HK-2 (cell line): ENCODE measurements around the gene CCDC13.
A peak's percentile ranks its signal among the peaks of the same experiment; 100 is the strongest.

Source experiments
- DNase-seq: peaks from one replicate; pipeline ENCODE4 v3.0.0-alpha.2; 2018; ENCODE audit not compliant: unreplicated experiment

Gene CCDC13

GRCh38 chr3:42800251-42800650 is 27.2 kb upstream of the CCDC13 start:
- no peak for DNase-seq

- DNase-seq: no peak
Measured at GRCh38 chr3:42799376-42799775, 26.3 kb upstream of the CCDC13 start.

DNA sequence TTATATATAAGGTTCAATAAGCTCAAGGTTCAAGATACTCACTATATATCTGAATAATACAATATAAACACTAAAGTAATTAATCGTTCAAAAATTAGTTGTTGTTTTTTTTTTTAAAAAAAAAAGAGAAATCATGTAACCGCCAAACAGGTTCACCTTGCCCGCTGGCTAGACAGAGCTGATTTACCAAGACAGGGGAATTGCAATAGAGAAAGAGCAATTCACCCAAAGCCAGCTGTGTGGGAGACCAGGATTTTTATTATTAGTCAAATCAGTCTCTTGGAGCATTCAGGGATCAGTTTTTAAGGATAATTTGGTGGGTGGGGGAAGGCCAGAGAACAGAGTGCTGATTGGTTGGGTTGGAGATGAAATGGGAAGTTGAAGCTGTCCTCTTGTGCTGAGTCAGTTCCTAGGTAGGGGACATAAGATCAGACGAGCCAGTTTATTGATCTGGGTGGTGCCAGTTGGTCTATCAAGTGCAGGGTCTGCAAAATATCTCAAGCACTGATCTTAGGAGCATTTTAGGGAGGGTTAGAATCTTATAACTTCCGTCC is 23.4 kb upstream of the CCDC13 start:
- DNase-seq: no peak

DNA sequence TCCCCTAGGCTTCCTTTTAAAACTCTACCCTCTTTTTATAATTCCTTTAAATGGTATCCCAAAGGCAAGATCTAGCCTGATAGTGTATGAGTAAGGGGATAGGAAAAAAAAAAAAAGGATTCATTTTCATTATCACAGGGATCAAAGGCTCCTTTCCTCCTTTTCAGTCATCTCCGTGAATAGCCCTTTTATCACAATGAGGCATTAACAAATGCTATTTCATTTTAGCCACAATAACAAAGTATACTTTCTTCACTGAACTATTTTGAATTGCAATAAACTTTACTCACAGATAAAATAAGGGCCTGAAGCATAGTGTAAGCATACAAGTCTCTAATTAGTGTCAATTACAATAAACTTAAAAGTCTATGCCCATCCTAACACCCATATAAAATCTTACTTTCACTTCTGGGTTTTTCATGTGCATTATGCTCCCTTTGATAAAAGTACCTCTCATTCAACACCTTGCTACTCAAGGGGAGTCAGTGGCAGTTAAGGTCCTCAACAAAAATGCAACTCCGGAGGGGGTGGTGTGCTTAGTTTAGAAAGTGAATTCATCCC is 22.6 kb upstream of the CCDC13 start:
- no peak for DNase-seq

DNA sequence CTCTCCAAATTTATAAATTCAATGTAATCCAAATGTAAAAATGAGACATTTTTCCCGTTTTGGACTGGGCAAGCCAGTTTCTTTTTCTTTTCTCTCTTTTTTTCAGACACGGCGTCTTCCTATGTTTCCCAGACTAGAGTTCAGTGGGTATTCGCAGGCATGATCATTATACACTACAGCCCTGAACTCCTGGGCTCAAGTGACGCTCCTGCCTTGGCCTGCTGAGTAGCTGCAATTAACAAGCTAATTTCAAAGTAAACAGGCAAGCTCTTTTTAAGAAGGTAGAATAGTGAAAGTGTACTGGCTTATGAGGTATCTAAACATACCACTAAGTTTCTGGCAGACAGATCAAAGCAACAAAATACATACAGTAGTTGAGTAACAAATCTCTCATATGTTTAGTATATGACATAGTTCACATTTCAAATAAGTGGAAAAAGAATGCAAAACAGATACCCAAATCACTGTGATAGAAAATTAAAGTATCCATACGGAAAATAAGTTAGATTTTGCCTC is 17.7 kb upstream of the CCDC13 start:
- DNase-seq: no peak

GRCh38 chr3:42786631-42787030 is 13.6 kb upstream of the CCDC13 start:
- DNase-seq: no peak

DNA sequence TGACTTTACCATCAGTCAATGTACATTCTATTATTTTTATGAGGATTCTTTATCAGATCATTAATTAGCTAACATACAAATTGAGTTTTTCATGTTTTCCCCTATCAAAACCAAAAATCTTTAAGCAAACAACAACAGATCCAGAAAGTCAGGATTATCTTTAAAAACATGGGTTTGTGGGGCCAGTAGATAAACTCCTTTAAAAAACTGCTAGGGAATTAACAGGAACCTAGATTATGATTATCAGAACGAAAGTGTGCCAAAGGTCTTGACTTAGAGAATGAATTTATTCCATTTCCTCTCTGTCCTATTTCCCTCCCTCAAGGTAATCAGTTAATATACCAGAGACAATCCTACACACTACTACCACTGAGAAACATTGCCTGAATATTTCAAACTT is 13.2 kb upstream of the CCDC13 start:
- DNase-seq: no peak

- peak; percentile 2 for DNase-seq
Measured at GRCh38 chr3:42780892-42781700, 8.0 kb upstream of the CCDC13 start.

DNA sequence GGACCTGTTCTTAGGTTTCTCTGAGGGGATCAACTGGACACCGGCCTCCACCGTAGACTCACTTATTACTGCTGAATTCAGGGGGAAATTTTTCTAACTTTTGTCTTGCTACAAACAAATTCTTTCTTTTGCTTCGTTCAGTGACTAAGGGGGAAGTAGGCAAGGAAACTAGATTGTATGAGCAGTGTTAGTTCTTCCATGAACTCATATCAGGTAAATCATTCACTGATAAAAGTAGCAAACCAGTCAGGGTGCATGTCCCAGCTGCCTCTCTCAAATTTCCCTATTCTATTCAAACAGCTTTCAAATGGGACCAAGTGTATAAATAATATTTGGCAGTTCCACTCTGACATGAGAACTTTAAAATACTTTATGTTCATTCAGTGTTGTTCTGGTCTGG is 7.3 kb upstream of the CCDC13 start:
- DNase-seq: no peak

- DNase-seq: no peak
Measured at GRCh38 chr3:42778644-42779043, 5.6 kb upstream of the CCDC13 start.

GRCh38 chr3:42773409-42773751 is 327 bp upstream of the CCDC13 start:
- no peak for DNase-seq

- DNase-seq: no peak
Measured at GRCh38 chr3:42771271-42771670, 1.8 kb downstream of the CCDC13 start.

GRCh38 chr3:42769477-42770131 is 3.4 kb downstream of the CCDC13 start:
- DNase-seq: no peak

- DNase-seq: no peak
Measured at GRCh38 chr3:42764561-42765295, 8.3 kb downstream of the CCDC13 start.

- DNase-seq: no peak
Measured at GRCh38 chr3:42764115-42764514, 8.9 kb downstream of the CCDC13 start.

GRCh38 chr3:42763021-42763420 is 10.0 kb downstream of the CCDC13 start:
- no peak for DNase-seq

- DNase-seq: no peak
Measured at GRCh38 chr3:42762046-42762724, 10.9 kb downstream of the CCDC13 start.

GRCh38 chr3:42758126-42758525 is 14.9 kb downstream of the CCDC13 start:
- DNase-seq: no peak

- no peak for DNase-seq
Measured at GRCh38 chr3:42756681-42757213, 16.3 kb downstream of the CCDC13 start.

DNA sequence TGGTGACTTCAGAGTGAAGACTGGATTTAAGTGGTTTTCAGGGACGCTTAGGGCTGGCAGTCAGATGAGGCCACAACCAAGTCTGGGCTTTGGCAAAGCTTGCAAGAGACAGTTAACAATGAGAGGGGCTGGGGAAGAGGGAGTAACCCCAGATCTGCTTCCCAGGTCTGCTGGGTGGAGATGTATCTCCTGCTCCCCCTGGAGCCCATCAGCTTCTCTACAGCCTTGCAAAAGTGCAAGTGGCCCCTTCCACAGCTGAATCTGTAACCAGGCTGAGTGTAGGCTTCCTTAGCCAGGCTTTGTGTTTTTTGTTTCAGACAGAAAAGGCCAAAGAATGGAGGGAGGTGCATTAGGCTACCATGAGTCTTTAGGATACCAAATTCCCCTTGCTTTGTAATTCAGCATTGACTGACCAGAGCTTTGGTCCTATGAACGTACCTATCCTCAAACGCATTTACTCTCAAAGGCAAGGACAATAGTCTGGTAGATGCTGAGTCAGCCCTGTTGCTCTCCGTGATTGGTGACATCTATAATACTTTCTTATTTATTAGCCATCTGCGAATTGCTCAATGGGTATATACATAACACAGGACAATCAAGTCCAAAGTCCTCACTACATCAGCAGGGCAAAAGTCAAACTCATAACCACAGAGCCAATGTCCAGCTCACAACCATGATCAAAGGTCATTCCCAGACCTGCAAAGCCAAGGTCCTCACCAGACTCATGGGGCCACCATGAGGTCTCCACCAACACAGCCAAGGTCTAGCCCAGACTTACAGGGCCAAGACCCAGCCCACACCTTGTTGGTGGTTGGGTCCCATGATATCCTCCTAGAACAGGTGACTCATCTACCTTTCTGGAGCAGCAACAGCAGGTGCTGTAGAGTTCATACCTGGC is 17.1 kb downstream of the CCDC13 start:
- no peak for DNase-seq
